SK-N-SH treated with all-trans-retinoic acid at 6 μM for 48 hours (cell line): ENCODE data around the gene OR4D1.

Source experiments
- ARNTL ChIP-seq: fragments of 450-650 bp; formaldehyde crosslinking; IDR thresholded peaks from 2 replicates; pipeline ENCODE4 v1.5.0; 2020; ENCODE audit warnings: low read depth, mild to moderate bottlenecking, moderate library complexity, borderline replicate concordance
- ZFP3 ChIP-seq: fragments of 250-450 bp; sonication (Bioruptor Pico); IDR thresholded peaks from 2 replicates; pipeline ENCODE4 v1.5.0; 2020; ENCODE audit warnings: mild to moderate bottlenecking, moderate library complexity

GRCh38 chr17:58191241-58191896 lies 43.2 kb downstream of the OR4D1 start:
- TF ChIP-seq ZFP3 (no peak), ARNTL (CRISPR knock-in tag) (no peak)
